Activated CD4-positive, alpha-beta T cell treated with anti-CD3 and anti-CD28 coated beads for 36 hours (primary cell): ENCODE measurements around the gene IFNA7. TPM values are rescaled to one million over a fixed set of nuclear protein-coding genes. Genes with fewer than 3 reads are reported as not detected.
"Not testable (repeated sequence)": the region's sequence is repeated elsewhere in the genome, so short reads cannot be mapped to it uniquely, and the experiment has no call there.

Source experiments
- ATAC-seq: fragments of 200-7000 bp; cut with Tn5 transposase; one replicate; pipeline ENCODE4 v1.10.0; 2021; ENCODE audit warnings: mild to moderate bottlenecking, moderate library complexity
- CTCF ChIA-PET: fragments of 350-600 bp; sonication (Branson Sonifier 250); formaldehyde crosslinking; loops from one replicate; lab custom pipeline; 2021; ENCODE audit warnings: antibody characterized with exemption; lab: Charles Lee
- POLR2A ChIA-PET: fragments of 350-600 bp; sonication (Branson Sonifier 250); formaldehyde crosslinking; loops from one replicate; lab custom pipeline; 2021; ENCODE audit warnings: antibody characterized with exemption, inconsistent platforms; lab: Charles Lee
- DNase-seq: peaks from one replicate; pipeline ENCODE4 v3.0.0-alpha.2; 2020
- H3K27ac Mint-ChIP-seq: one replicate; pipeline ENCODE4 v1.8.0; 2021; ENCODE audit warnings: mixed read lengths
- H3K27me3 Mint-ChIP-seq: one replicate; pipeline ENCODE4 v1.8.0; 2021; ENCODE audit warnings: mixed read lengths
- H3K36me3 Mint-ChIP-seq: one replicate; pipeline ENCODE4 v1.8.0; 2021; ENCODE audit warnings: low read depth, mixed read lengths
- H3K4me1 Mint-ChIP-seq: one replicate; pipeline ENCODE4 v1.8.0; 2021; ENCODE audit warnings: mixed read lengths
- H3K4me3 Mint-ChIP-seq: one replicate; pipeline ENCODE4 v1.8.0; 2021; ENCODE audit warnings: mild to moderate bottlenecking, moderate library complexity, mixed read lengths
- H3K9me3 Mint-ChIP-seq: one replicate; pipeline ENCODE4 v1.8.0; 2021; ENCODE audit warnings: low read depth, mixed read lengths
- intact Hi-C, 2 experiments: fragments of 100-400 bp; cut with DNase I in 1 of 2; cut with micrococcal nuclease in 1 of 2; formaldehyde crosslinking; loops; one replicate each; pipeline versions ENCODE4 v1.14.2 to v1.15.1; 2022 to 2024; cut with DNase I, micrococcal nuclease
- total RNA-seq, 2 experiments: library from RNA; stranded (reverse); gene quantifications; one replicate each; pipeline ENCODE4 v1.2.3, GENCODE V29; 2021

The IFNA7 gene
- not detected for total RNA-seq

- H3K27me3 Mint-ChIP-seq = peaks cover 34% of the 10 kb centered on the region
- ATAC-seq, H3K27ac Mint-ChIP-seq, DNase-seq, intact Hi-C loops, H3K4me3 Mint-ChIP-seq, POLR2A ChIA-PET, H3K9me3 Mint-ChIP-seq, H3K36me3 Mint-ChIP-seq: not testable (repeated sequence)
- CTCF ChIA-PET = interaction anchor here (0.6 kb wide), 1 partner anchor 108 kb away, joined by 3 read pairs; no protein-coding TSS in a partner anchor
- H3K4me1 Mint-ChIP-seq = peaks cover 13% of the 10 kb centered on the region
Measured at GRCh38 chr9:21202105-21202504, at the start of gene IFNA7. Gene IFNA7, minus strand, starts transcription at chr9:21202205. Its CDS starts 40 bp downstream, at chr9:21202165.

GRCh38 chr9:21251638-21252037, 49.6 kb upstream of the IFNA7 start:
- POLR2A ChIA-PET = no interaction called here
- Mint-ChIP-seq H3K27ac (no peak overlapping the region), H3K4me3 (no peak overlapping the region), H3K9me3 (no peaks in the 10 kb centered on the region), H3K4me1 (peaks cover 4% of the 10 kb centered on the region), H3K27me3 (no peaks in the 10 kb centered on the region), H3K36me3 (no peaks in the 10 kb centered on the region)
- DNase-seq = no peak
- intact Hi-C loops = no loop called here
- CTCF ChIA-PET = interaction anchor here (0.6 to 2.5 kb wide), 14 partner anchors 8 to 250 kb away, joined by 3 to 6 read pairs (median 3); partner anchors contain the start of genes IFNA14 and IFNA16
- no peak for ATAC-seq

GRCh38 chr9:21251190-21251589, 49.2 kb upstream of the IFNA7 start:
- CTCF ChIA-PET = interaction anchor here (0.6 to 2.5 kb wide), 9 partner anchors 11 to 251 kb away, joined by 3 to 6 read pairs (median 3); partner anchors contain the start of gene IFNA14
- intact Hi-C loops = no loop called here
- H3K4me1 Mint-ChIP-seq = peaks cover 4% of the 10 kb centered on the region
- no peaks in the 10 kb centered on the region for H3K36me3 Mint-ChIP-seq
- no peak overlapping the region for H3K4me3 Mint-ChIP-seq
- no peaks in the 10 kb centered on the region for H3K9me3 Mint-ChIP-seq
- no peaks in the 10 kb centered on the region for H3K27me3 Mint-ChIP-seq
- no peak for DNase-seq
- no peak for ATAC-seq
- H3K27ac Mint-ChIP-seq = no peak overlapping the region
- POLR2A ChIA-PET = no interaction called here

- CTCF ChIA-PET = interaction anchor here (2.2 kb wide), 1 partner anchor 9 kb away, joined by 4 read pairs; no protein-coding TSS in a partner anchor
- ATAC-seq = no peak
- DNase-seq = no peak
- no peaks in the 10 kb centered on the region for H3K36me3 Mint-ChIP-seq
- intact Hi-C loops = no loop called here
- H3K27ac Mint-ChIP-seq = no peak overlapping the region
- no peaks in the 10 kb centered on the region for H3K4me1 Mint-ChIP-seq
- H3K27me3 Mint-ChIP-seq = no peaks in the 10 kb centered on the region
- H3K4me3 Mint-ChIP-seq = no peak overlapping the region
- H3K9me3 Mint-ChIP-seq = no peaks in the 10 kb centered on the region
- POLR2A ChIA-PET = no interaction called here
Measured at GRCh38 chr9:21244836-21245235, 42.8 kb upstream of the IFNA7 start.

- Mint-ChIP-seq H3K27me3 (peaks cover 7% of the 10 kb centered on the region), H3K9me3 (no peaks in the 10 kb centered on the region), H3K27ac (no peak within 1 kb of the TSS), H3K36me3 (no peaks in the 10 kb centered on the region), H3K4me3 (no peak within 1 kb of the TSS), H3K4me1 (peaks cover 10% of the 10 kb centered on the region)
- ChIA-PET POLR2A (no interaction called here), CTCF (interaction anchor here (0.6 to 1.4 kb wide), 3 partner anchors 10 to 772 kb away, joined by 3 read pairs; no protein-coding TSS in a partner anchor)
- intact Hi-C loops = loop anchor here (5.0 to 10.0 kb wide), 3 partner anchors 77 to 547 kb away; no protein-coding TSS in a partner anchor
- DNase-seq (no peak), ATAC-seq (no peak)
Measured at GRCh38 chr9:21239911-21240310, 37.9 kb upstream of the IFNA7 start, which contains the start of gene IFNA14. Gene IFNA14, minus strand, starts transcription at chr9:21240005. Its CDS starts 70 bp downstream, at chr9:21239935.

- H3K4me3 Mint-ChIP-seq = peak overlapping the region; percentile 11
- H3K36me3 Mint-ChIP-seq, H3K9me3 Mint-ChIP-seq, DNase-seq, H3K27me3 Mint-ChIP-seq, ATAC-seq, POLR2A ChIA-PET, H3K27ac Mint-ChIP-seq: not testable (repeated sequence)
- CTCF ChIA-PET = interaction anchor here (0.6 to 2.1 kb wide), 16 partner anchors 8 to 219 kb away, joined by 3 to 8 read pairs (median 4); no protein-coding TSS in a partner anchor
- intact Hi-C loops = loop anchor here (5.0 to 10.0 kb wide), 3 partner anchors 81 to 551 kb away; no protein-coding TSS in a partner anchor
- H3K4me1 Mint-ChIP-seq = peaks cover 10% of the 10 kb centered on the region
Measured at GRCh38 chr9:21236360-21236714, 34.3 kb upstream of the IFNA7 start.

- H3K27ac Mint-ChIP-seq, H3K36me3 Mint-ChIP-seq, H3K9me3 Mint-ChIP-seq, POLR2A ChIA-PET, H3K27me3 Mint-ChIP-seq: not testable (repeated sequence)
- DNase-seq = peak; percentile 52
- Mint-ChIP-seq H3K4me3 (peak overlapping the region; percentile 11), H3K4me1 (peaks cover 10% of the 10 kb centered on the region)
- intact Hi-C loops = loop anchor here (1.0 to 10.0 kb wide), 5 partner anchors 82 to 554 kb away; no protein-coding TSS in a partner anchor
- peak; percentile 77 for ATAC-seq
- CTCF ChIA-PET = interaction anchor here (0.6 to 2.1 kb wide), 17 partner anchors 9 to 220 kb away, joined by 3 to 8 read pairs (median 4); no protein-coding TSS in a partner anchor
Measured at GRCh38 chr9:21235468-21236359, 33.7 kb upstream of the IFNA7 start.

- CTCF ChIA-PET = interaction anchor here (0.6 to 2.1 kb wide), 4 partner anchors 18 to 550 kb away, joined by 3 to 8 read pairs (median 3); no protein-coding TSS in a partner anchor
- Mint-ChIP-seq H3K36me3 (no peaks in the 10 kb centered on the region), H3K4me1 (peaks cover 10% of the 10 kb centered on the region), H3K4me3 (no peak overlapping the region), H3K9me3 (no peaks in the 10 kb centered on the region), H3K27me3 (peaks cover 7% of the 10 kb centered on the region), H3K27ac (no peak overlapping the region)
- no peak for ATAC-seq
- no peak for DNase-seq
- POLR2A ChIA-PET = no interaction called here
- intact Hi-C loops = loop anchor here in 1 of 2 experiments (10.0 kb wide), 1 partner anchor 221 kb away; no protein-coding TSS in a partner anchor
Measured at GRCh38 chr9:21234153-21234687, 32.2 kb upstream of the IFNA7 start.

- no peak for ATAC-seq
- no peak overlapping the region for H3K27ac Mint-ChIP-seq
Measured at GRCh38 chr9:21233258-21233657, 31.3 kb upstream of the IFNA7 start.

GRCh38 chr9:21228122-21228521, 26.1 kb upstream of the IFNA7 start, which contains the start of gene IFNA17:
Gene IFNA17, minus strand, starts transcription at chr9:21228222. Its CDS starts 49 bp downstream, at chr9:21228173.
- CTCF ChIA-PET = interaction anchor here (1.0 to 1.2 kb wide), 2 partner anchors 10 to 45 kb away, joined by 4 to 5 read pairs; no protein-coding TSS in a partner anchor
- H3K27me3 Mint-ChIP-seq = peaks cover 5% of the 10 kb centered on the region
- H3K4me1 Mint-ChIP-seq = no peaks in the 10 kb centered on the region
- POLR2A ChIA-PET = no interaction called here
- no peaks in the 10 kb centered on the region for H3K36me3 Mint-ChIP-seq
- intact Hi-C loops = no loop called here
- H3K4me3 Mint-ChIP-seq = no peak within 1 kb of the TSS
- no peaks in the 10 kb centered on the region for H3K9me3 Mint-ChIP-seq
- H3K27ac Mint-ChIP-seq = no peak within 1 kb of the TSS
- DNase-seq = no peak
- ATAC-seq = no peak

More at GRCh38 chr9:21233258-21233657, 31.3 kb upstream of the IFNA7 start:
- Mint-ChIP-seq H3K36me3 (no peaks in the 10 kb centered on the region), H3K4me1 (peaks cover 10% of the 10 kb centered on the region), H3K27me3 (peaks cover 5% of the 10 kb centered on the region), H3K9me3 (no peaks in the 10 kb centered on the region), H3K4me3 (no peak overlapping the region)
- DNase-seq = no peak
- ChIA-PET POLR2A (no interaction called here), CTCF (interaction anchor here (0.6 to 1.0 kb wide), 2 partner anchors 19 to 551 kb away, joined by 3 read pairs; no protein-coding TSS in a partner anchor)
- intact Hi-C loops = loop anchor here in 1 of 2 experiments (10.0 kb wide), 1 partner anchor 222 kb away; no protein-coding TSS in a partner anchor

GRCh38 chr9:21217211-21217610, 15.2 kb upstream of the IFNA7 start, which contains the start of gene IFNA16:
Gene IFNA16, minus strand, starts transcription at chr9:21217311. Its CDS starts 6 bp downstream, at chr9:21217305.
- H3K4me1 Mint-ChIP-seq, H3K9me3 Mint-ChIP-seq, DNase-seq, H3K36me3 Mint-ChIP-seq, POLR2A ChIA-PET, intact Hi-C loops, H3K27ac Mint-ChIP-seq, H3K4me3 Mint-ChIP-seq, ATAC-seq: not testable (repeated sequence)
- peaks cover 23% of the 10 kb centered on the region for H3K27me3 Mint-ChIP-seq
- CTCF ChIA-PET = interaction anchor here (1.2 to 1.6 kb wide), 3 partner anchors 11 to 35 kb away, joined by 4 to 5 read pairs (median 5); no protein-coding TSS in a partner anchor
